Keratinocyte (primary cell): Measurements from ENCODE around the gene PWWP2A. TPM values are rescaled to one million over a fixed set of nuclear protein-coding genes. Genes with fewer than 3 reads are reported as not detected.

ENCODE experiments used
- DNase-seq: peaks from one replicate; pipeline ENCODE4 v3.0.0-alpha.2; 2011; ENCODE audit warnings: low read depth, missing footprints, low spot score
- FAIRE-seq: peaks from 2 replicates; lab custom pipeline; 2011; peaks lifted over from hg19 to GRCh38; lab: Jason Lieb, UNC
- H2AFZ ChIP-seq: 2 replicates; pipeline ENCODE4 v1.6.0; 2012; ENCODE audit warnings: low read length, control low read depth, inconsistent platforms; ENCODE audit not compliant: control insufficient read depth
- H3K27ac ChIP-seq: 2 replicates; pipeline ENCODE4 v1.5.1; 2011; ENCODE audit warnings: low read length; ENCODE audit not compliant: control insufficient read depth, insufficient read depth
- H3K27me3 ChIP-seq: 3 replicates; pipeline ENCODE4 v1.6.0; 2011; ENCODE audit warnings: low read length; ENCODE audit not compliant: control insufficient read depth, insufficient read depth; ENCODE audit errors: extremely low read depth
- H3K36me3 ChIP-seq, 2 experiments: 2 replicates in 1 of 2; 3 replicates in 1 of 2; pipeline ENCODE4 v1.5.1; 2011; ENCODE audit warnings: low read length in 2 of 2, mild to moderate bottlenecking in 1 of 2; ENCODE audit not compliant: control insufficient read depth in 2 of 2, insufficient read depth in 2 of 2; ENCODE audit errors: extremely low read depth in 1 of 2
- H3K4me1 ChIP-seq: 3 replicates; pipeline ENCODE4 v1.5.1; 2011; ENCODE audit warnings: low read length; ENCODE audit not compliant: control insufficient read depth, insufficient read depth; ENCODE audit errors: extremely low read depth
- H3K4me2 ChIP-seq: 3 replicates; pipeline ENCODE4 v1.6.0; 2011; ENCODE audit warnings: low read depth, low read length; ENCODE audit not compliant: control insufficient read depth, insufficient read depth; ENCODE audit errors: extremely low read depth
- H3K4me3 ChIP-seq, 3 experiments: fragments of 200-600 bp in 1 of 3; sonication (generic) in 1 of 3; 2 replicates in 2 of 3; 3 replicates in 1 of 3; pipeline ENCODE4 v1.5.1; 2011 to 2016; ENCODE audit warnings: low read length in 3 of 3, mild to moderate bottlenecking in 3 of 3, control low read depth in 2 of 3, inconsistent platforms in 1 of 3, low read depth in 1 of 3, mixed read lengths in 1 of 3, mixed run types in 1 of 3, moderate library complexity in 1 of 3; ENCODE audit not compliant: control insufficient read depth in 2 of 3, insufficient read depth in 2 of 3; ENCODE audit errors: extremely low read depth in 1 of 3
- H3K79me2 ChIP-seq: 2 replicates; pipeline ENCODE4 v1.6.0; 2012; ENCODE audit warnings: low read length; ENCODE audit not compliant: control insufficient read depth, insufficient read depth
- H3K9ac ChIP-seq: 3 replicates; pipeline ENCODE4 v1.6.0; 2011; ENCODE audit warnings: low read length; ENCODE audit not compliant: control insufficient read depth, insufficient read depth; ENCODE audit errors: extremely low read depth
- H3K9me1 ChIP-seq: 3 replicates; pipeline ENCODE4 v1.6.0; 2011; ENCODE audit warnings: low read length; ENCODE audit not compliant: control insufficient read depth, insufficient read depth; ENCODE audit errors: extremely low read depth
- H3K9me3 ChIP-seq: 2 replicates; pipeline ENCODE4 v1.5.1; 2012; ENCODE audit warnings: low read depth, low read length; ENCODE audit not compliant: control insufficient read depth
- H4K20me1 ChIP-seq: 3 replicates; pipeline ENCODE4 v1.6.0; 2011; ENCODE audit warnings: low read length; ENCODE audit not compliant: control insufficient read depth, insufficient read depth; ENCODE audit errors: extremely low read depth
- CTCF ChIP-seq, 3 experiments: IDR thresholded peaks in 1 of 3; conservative IDR thresholded peaks in 1 of 3; optimal IDR thresholded peaks in 1 of 3; 2 replicates in 2 of 3; 3 replicates in 1 of 3; pipeline versions ENCODE3 to v1.5.1; 2011; ENCODE audit warnings: low read length in 3 of 3, mild to moderate bottlenecking in 3 of 3, moderate library complexity in 2 of 3, control low read depth in 1 of 3, inconsistent platforms in 1 of 3; ENCODE audit not compliant: insufficient read depth in 2 of 3; ENCODE audit errors: extremely low read depth in 1 of 3
- EZH2 ChIP-seq: IDR thresholded peaks from one replicate; pipeline ENCODE4 v1.6.1; 2012; ENCODE audit warnings: inconsistent platforms, mild to moderate bottlenecking, low read length, moderate library complexity
- dilution Hi-C: fragments of 300-500 bp; cut with MboI; formaldehyde crosslinking; loops from one replicate; pipeline ENCODE4 v1.7.0; 2020; ENCODE audit warnings: low sequenced_read_pairs; ENCODE audit not compliant: extremely low pct_ligation_motif_present
- polyA plus RNA-seq, 5 experiments: library from polyadenylated mRNA; depleted of rRNA in 3 of 5; stranded (reverse) in 3 of 5; stranded (forward) in 1 of 5; unstranded in 1 of 5; fragments of >200 nt; gene quantifications; 1 replicate in 1 of 5; 2 replicates in 3 of 5; 3 replicates in 1 of 5; pipeline versions ENCODE4 v1.2.1 to v1.2.3, GENCODE V29; 2011 to 2012; ENCODE audit warnings: missing spikeins in 2 of 5, low read depth in 1 of 5, low replicate concordance in 1 of 5

PWWP2A gene
- polyA plus RNA-seq, 1 donor (not counting 4 experiments of a cell fraction or from before 2014, with no cell fraction given): 13.1 TPM

GRCh38 chr5:160159991-160160792 lies 40.9 kb upstream of the PWWP2A start:
- no peak for TF ChIP-seq CTCF (optimal IDR thresholded peaks at IDR 0.05 in 1 of 3, IDR thresholded peaks at IDR 0.05 in 1 of 3, conservative IDR thresholded peaks at IDR 0.05 in 1 of 3; ENCODE audit: extremely low read depth in 1 of 3, insufficient read depth in 2 of 3, low read length in 3 of 3)
- TF ChIP-seq EZH2: no peak
- FAIRE-seq: no peak
- Histone ChIP-seq H3K36me3 (no peaks in the 10 kb centered on the region), H3K9me3 (no peaks in the 10 kb centered on the region), H3K27ac (no peak overlapping the region), H3K27me3 (no peaks in the 10 kb centered on the region), H3K4me2 (no peak overlapping the region), H4K20me1 (no peaks in the 10 kb centered on the region), H3K79me2 (no peaks in the 10 kb centered on the region), H3K4me3 (no peak overlapping the region), H3K9ac (no peak overlapping the region), H3K4me1 (peaks cover 9% of the 10 kb centered on the region), H2AFZ (no peak overlapping the region), H3K9me1 (no peaks in the 10 kb centered on the region)
- no peak for DNase-seq
- dilution Hi-C loops: no loop called here

- no peaks in the 10 kb centered on the region for H4K20me1 ChIP-seq
- H3K4me2 ChIP-seq: no peak overlapping the region
- H3K4me1 ChIP-seq: no peaks in the 10 kb centered on the region
- H3K79me2 ChIP-seq: no peaks in the 10 kb centered on the region
- FAIRE-seq: no peak
- DNase-seq: no peak
- no peak overlapping the region for H3K4me3 ChIP-seq
- no peaks in the 10 kb centered on the region for H3K9me3 ChIP-seq
- TF ChIP-seq CTCF (optimal IDR thresholded peaks at IDR 0.05 in 1 of 3, IDR thresholded peaks at IDR 0.05 in 1 of 3, conservative IDR thresholded peaks at IDR 0.05 in 1 of 3; ENCODE audit: extremely low read depth in 1 of 3, insufficient read depth in 2 of 3, low read length in 3 of 3): peak in 1 of 3 experiments; percentile 34
- TF ChIP-seq EZH2: no peak
- H3K27ac ChIP-seq: no peak overlapping the region
- dilution Hi-C loops: no loop called here
- H3K27me3 ChIP-seq: no peaks in the 10 kb centered on the region
- no peak overlapping the region for H2AFZ ChIP-seq
- no peak overlapping the region for H3K9ac ChIP-seq
- H3K36me3 ChIP-seq: no peaks in the 10 kb centered on the region
- no peaks in the 10 kb centered on the region for H3K9me1 ChIP-seq
Observed at GRCh38 chr5:160158087-160158486, 38.8 kb upstream of the PWWP2A start.
